ENCODE measurements around the gene MED12. TPM values are rescaled to one million over a fixed set of nuclear protein-coding genes. Genes with fewer than 3 reads are reported as not detected.
"Not testable (repeated sequence)": the region's sequence is repeated elsewhere in the genome, so short reads cannot be mapped to it uniquely, and the experiment has no call there.

MED12 gene
- total RNA-seq, 1 experiment from 2014 or later = 51.6 TPM

- H3K27ac ChIP-seq (ENCODE audit: low read depth, low read length, poor library complexity, severe bottlenecking) = no peak overlapping the region
- peak; percentile 76 for DNase-seq (ENCODE audit: low spot score)
- no peak overlapping the region for H3K4me3 ChIP-seq (ENCODE audit: low read depth, low read length, poor library complexity, severe bottlenecking)
- intact Hi-C loops (cut with micrococcal nuclease; ENCODE audit: unreplicated experiment) = loop anchor here (1.0 to 5.0 kb wide), 3 partner anchors 82 to 410 kb away; partner anchors contain the start of gene FOXO4
- CTCF ChIA-PET = no interaction called here
- no TSS peak for BruUV-seq (replicated peaks)
- POLR2A ChIA-PET (ENCODE audit: low non-redundant PET) = no interaction called here
- H3K27me3 ChIP-seq (replicated peaks; ENCODE audit: insufficient read depth, low read depth, low read length, poor library complexity) = no peaks in the 10 kb centered on the region
- peaks cover 8% of the 10 kb centered on the region for H3K4me1 ChIP-seq (ENCODE audit: insufficient read depth, low read length, poor library complexity, severe bottlenecking)
- H3K36me3 ChIP-seq (ENCODE audit: insufficient read depth, low read length, poor library complexity, severe bottlenecking) = no peaks in the 10 kb centered on the region
- no peaks in the 10 kb centered on the region for H3K9me3 ChIP-seq (ENCODE audit: low read depth, low read length, poor library complexity, severe bottlenecking)
- TF ChIP-seq EZH2 (IDR thresholded peaks at IDR 0.05; ENCODE audit: borderline replicate concordance, low read depth, low read length, poor library complexity, severe bottlenecking) = no peak
- peak; percentile 76 for TF ChIP-seq CTCF (conservative IDR thresholded peaks at IDR 0.05; ENCODE audit: low read depth, low read length)
Measured at GRCh38 chrX:71178908-71179307, 60.5 kb downstream of the MED12 start.

- H3K36me3 ChIP-seq (ENCODE audit: insufficient read depth, low read length, poor library complexity, severe bottlenecking); intact Hi-C loops (cut with micrococcal nuclease; ENCODE audit: unreplicated experiment); H3K27me3 ChIP-seq (replicated peaks; ENCODE audit: insufficient read depth, low read depth, low read length, poor library complexity); H3K9me3 ChIP-seq (ENCODE audit: low read depth, low read length, poor library complexity, severe bottlenecking); H3K4me1 ChIP-seq (ENCODE audit: insufficient read depth, low read length, poor library complexity, severe bottlenecking); H3K27ac ChIP-seq (ENCODE audit: low read depth, low read length, poor library complexity, severe bottlenecking); CTCF ChIA-PET; H3K4me3 ChIP-seq (ENCODE audit: low read depth, low read length, poor library complexity, severe bottlenecking); BruUV-seq (replicated peaks); DNase-seq (ENCODE audit: low spot score): not testable (repeated sequence)
- POLR2A ChIA-PET (ENCODE audit: low non-redundant PET) = interaction anchor here (0.6 kb wide), 1 partner anchor 130 kb away, joined by 3 read pairs; no protein-coding TSS in a partner anchor
Measured at GRCh38 chrX:71180579-71181265, 62.3 kb downstream of the MED12 start.

- Histone ChIP-seq H3K27ac (ENCODE audit: low read depth, low read length, poor library complexity, severe bottlenecking) (peak overlapping the region; percentile 87), H3K36me3 (ENCODE audit: insufficient read depth, low read length, poor library complexity, severe bottlenecking) (no peaks in the 10 kb centered on the region), H3K4me3 (ENCODE audit: low read depth, low read length, poor library complexity, severe bottlenecking) (peak overlapping the region; percentile 34), H3K4me1 (ENCODE audit: insufficient read depth, low read length, poor library complexity, severe bottlenecking) (peaks cover 8% of the 10 kb centered on the region), H3K9me3 (ENCODE audit: low read depth, low read length, poor library complexity, severe bottlenecking) (no peaks in the 10 kb centered on the region), H3K27me3 (replicated peaks; ENCODE audit: insufficient read depth, low read depth, low read length, poor library complexity) (no peaks in the 10 kb centered on the region)
- no peak for TF ChIP-seq CTCF (conservative IDR thresholded peaks at IDR 0.05; ENCODE audit: low read depth, low read length)
- no peak for TF ChIP-seq EZH2 (IDR thresholded peaks at IDR 0.05; ENCODE audit: borderline replicate concordance, low read depth, low read length, poor library complexity, severe bottlenecking)
- intact Hi-C loops (cut with micrococcal nuclease; ENCODE audit: unreplicated experiment) = no loop called here
- BruUV-seq (replicated peaks) = TSS peak; percentile 75
- ChIA-PET POLR2A (ENCODE audit: low non-redundant PET) (no interaction called here), CTCF (no interaction called here)
- DNase-seq (ENCODE audit: low spot score) = no peak
Measured at GRCh38 chrX:71181558-71181909, 63.1 kb downstream of the MED12 start.

All from A673 (cell line).